HG03520 (cell line): ENCODE measurements around the gene CORO2B.
"Not testable (repeated sequence)": the region's sequence is repeated elsewhere in the genome, so short reads cannot be mapped to it uniquely, and the experiment has no call there.

Experiments used
- ATAC-seq: cut with Tn5 transposase; IDR thresholded peaks from one replicate; pipeline ENCODE4 v1.9.1; 2021; ENCODE audit warnings: mild to moderate bottlenecking, moderate library complexity; ENCODE audit not compliant: unreplicated experiment

CORO2B gene

GRCh38 chr15:68667800-68668625 is 89.2 kb downstream of the CORO2B start:
- ATAC-seq = no peak

DNA sequence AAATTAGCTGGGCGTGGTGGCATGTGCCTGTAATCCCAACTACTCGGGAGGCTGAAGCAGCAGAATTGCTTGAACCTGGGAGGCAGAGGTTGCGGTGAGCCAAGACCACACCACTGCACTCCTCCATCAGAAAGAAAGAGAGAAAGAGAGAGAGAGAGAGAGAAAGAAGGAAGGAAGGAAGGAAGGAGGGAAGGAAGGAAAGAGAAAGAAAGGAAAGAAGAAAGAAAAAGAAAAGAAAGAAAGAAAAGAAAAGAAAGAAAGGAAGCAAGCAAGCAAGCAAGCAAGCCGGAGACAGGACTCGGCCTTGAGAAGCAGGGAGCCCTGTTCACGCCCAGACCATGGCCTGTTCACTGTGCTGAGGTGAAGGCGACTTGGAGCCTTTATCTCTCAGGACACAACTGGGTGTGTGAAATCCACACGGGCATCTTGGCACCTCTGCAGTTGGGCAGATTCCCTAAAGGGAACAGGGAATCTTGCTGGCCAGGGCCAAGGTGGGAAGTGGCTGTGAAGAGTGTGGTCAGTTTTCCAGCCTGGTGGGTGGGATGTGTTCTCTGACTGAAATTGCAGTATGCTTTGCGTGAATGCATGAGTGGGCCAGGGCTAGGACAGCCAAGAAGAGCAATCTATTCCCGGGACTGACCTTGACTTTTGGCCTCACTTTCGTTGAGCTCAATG is 90.3 kb downstream of the CORO2B start:
- no peak for ATAC-seq

DNA sequence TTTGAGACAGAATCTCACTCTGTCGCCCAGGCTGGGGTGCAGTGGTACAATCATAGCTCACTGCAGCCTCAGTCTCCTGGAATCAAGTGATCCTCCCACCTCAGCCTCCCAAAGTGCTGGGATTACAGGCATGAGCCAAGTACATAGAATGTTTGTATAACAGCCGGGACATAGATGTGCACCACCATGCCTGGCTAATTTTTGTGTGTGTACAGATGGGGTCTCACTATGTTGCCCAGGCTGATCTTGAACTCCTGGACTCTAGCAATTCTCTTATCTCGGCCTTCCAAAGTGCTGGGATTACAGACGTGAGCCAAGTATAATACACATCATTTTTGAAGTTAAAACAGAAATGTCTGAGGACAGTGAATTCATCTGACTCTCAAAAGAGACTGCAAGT is 93.5 kb downstream of the CORO2B start:
- no peak for ATAC-seq

GRCh38 chr15:68672781-68673205 is 94.0 kb downstream of the CORO2B start:
- ATAC-seq = no peak

DNA sequence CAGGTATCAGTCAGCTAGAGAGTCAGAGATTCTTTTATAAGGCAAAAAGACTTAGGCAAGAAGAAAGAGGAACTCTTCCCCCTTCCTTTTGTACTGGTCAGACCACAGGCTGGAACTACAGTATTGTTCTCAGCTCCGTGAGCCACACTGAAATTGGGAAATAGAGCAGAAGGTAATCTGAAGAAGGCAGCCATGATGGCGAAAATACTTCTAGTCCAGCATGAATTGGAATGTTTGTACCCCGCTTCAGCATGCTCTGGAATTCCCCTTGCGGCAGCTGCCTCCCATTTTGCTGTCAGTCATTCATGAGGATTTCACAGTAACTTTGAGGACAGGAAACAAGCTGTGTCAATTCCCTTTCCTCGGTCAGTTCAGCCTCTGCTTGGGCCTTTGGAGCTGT is 96.2 kb downstream of the CORO2B start:
- ATAC-seq = no peak

- no peak for ATAC-seq
Measured at GRCh38 chr15:68676011-68676605, 97.3 kb downstream of the CORO2B start.

DNA sequence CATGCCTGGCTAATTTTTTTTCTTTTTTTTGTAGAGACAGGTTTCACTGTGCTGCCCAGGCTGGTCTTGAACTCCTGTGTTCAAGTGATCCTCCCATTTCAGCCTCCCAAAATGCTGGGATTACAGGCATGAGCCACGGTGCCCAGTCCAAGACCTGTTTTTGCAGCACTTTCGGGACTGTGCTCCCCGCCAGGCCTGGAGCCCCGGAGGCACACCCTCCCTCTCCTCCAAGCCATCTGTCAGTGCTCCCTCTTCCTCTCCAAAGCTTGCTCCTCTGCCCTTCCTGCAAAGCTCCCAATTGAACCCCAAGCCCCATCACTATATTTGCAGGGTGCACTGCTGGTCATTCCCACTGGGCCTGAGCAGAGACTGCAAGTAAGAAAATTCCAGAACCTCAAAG is 98.1 kb downstream of the CORO2B start:
- ATAC-seq = no peak

DNA sequence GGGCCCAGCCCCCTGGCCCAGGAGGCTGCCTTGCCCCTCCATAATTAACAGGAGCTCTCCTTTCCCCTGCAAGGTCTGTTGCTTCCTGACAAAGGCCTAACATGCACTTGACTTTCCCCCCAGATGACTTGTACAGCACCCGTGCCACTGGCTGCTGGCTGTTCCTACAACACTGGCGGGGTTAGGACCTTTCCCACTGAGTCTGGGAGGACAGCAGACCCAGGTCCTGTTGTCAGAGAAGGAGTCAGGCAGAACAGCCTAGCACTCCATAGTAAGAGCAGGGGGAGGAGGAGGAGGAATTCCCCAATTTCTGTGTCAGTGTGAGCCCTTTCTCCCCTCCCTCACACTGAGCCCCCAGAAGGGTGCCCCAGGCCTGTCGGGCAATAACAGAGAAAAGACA is 99.2 kb downstream of the CORO2B start:
- no peak for ATAC-seq

DNA sequence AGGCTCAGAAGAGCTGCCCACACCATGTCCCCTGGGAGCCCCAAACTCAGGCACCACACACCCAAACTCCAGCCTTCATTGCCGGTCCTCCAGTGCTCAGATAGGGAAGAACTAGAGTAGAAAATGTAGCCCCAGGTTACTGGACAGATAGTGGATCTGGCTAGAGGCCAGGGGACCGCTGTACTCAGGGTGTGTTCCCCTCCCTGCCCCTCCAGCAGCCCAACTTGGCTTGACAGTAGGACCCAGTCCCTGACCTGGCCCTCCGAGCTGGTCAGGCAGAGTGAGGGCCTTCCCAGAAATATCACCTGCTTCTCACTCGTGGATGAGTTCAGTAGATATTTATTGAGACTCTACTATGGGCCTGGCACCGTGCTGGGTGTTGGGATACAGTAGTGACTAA is 100.0 kb downstream of the CORO2B start:
- ATAC-seq = no peak

DNA sequence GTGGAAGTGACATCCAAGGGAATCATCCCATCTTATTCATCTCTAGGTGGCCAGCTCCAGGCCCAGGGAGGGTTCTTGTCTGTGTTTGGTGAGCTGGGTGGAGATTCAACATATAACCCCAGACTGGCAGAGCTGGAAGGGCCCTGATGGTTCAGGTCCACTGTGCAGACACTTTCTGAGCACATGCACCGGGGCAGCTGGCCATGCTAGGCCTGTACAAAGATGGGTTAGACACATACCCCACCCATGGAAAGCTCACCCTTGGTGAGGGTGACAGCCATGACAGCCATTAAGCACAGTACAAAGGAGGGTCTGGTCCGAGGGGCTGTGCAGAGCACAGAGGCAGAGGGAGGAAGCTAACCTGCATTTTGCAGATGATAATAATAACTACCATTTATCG is 100.4 kb downstream of the CORO2B start:
- ATAC-seq = no peak

DNA sequence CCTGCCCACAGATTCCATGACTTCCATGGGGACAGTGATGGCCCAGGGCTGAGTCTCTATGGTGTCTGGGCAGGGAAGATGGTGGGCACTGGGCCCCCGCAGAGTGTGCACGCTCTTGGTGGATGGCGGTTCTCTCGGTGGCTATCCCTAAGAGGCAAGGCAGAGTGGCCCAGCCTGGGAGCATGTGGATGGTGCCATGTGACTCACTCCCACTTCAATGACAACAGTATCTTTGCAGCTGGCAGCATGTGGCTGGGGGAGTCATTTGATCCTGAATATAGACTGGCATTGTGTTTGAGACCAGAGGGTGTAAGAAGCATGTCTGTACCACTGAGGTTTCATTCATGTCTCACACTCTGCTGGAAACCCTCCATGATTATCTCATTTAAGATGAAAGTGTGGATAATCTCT is 101.2 kb downstream of the CORO2B start:
- no peak for ATAC-seq

DNA sequence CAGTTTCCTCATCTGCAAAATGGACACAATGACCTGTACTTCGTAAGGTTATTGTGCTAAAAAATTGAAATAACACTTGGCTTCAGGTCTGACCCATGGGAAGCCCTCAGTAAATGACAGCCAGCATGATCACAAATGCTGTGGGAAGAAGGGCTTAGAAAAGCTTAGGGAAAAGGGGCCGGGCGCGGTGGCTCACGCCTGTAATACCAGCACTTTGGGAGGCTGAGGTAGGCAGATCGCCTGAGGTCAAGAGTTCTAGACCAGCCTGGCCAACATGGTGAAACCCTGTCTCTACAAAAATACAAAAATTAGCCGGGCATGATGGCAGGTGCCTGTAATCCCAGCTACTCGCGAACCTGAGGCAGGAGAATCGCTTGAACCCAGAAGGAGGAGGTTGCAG is 102.0 kb downstream of the CORO2B start:
- not testable (repeated sequence) for ATAC-seq

DNA sequence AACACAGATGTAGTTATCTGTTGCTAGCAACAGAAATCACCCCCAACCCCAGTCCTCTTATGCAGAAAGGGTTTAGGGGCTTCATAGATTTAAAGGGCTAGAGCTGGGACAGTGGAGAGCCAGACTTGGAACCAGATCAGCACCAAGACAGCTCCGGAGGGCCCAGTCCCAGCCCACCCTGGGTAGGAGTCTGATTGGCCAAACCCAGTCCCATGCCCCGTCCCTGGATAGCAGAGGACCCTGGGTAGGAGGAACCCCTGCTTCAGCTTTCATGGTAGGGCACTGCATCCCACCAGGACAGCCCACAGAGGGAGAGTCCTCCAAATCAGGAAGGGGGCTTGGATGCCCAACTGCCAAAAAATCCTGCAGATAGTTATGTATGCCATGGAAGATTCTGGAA is 103.0 kb downstream of the CORO2B start:
- no peak for ATAC-seq

- no peak for ATAC-seq
Measured at GRCh38 chr15:68682330-68682729, 103.5 kb downstream of the CORO2B start.

DNA sequence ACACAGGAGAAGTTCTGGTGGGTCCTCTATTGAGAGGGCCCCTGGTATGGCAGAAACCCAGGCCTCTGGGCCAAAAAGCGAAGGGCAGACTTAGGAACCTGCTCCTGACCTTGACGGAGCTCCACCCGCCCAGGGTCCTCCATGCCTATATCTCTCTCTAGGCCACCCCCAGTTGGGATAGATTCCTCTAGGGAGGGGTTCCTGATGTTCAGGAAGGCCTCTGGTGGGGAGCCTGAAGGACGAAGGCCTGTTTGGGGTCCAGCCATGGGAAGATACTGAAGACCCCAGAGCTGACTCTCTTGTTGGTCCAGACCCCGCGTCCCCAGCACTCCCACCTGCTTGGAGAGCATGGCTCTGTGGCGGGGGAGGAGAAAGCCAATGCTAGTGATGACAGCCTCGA is 104.2 kb downstream of the CORO2B start:
- ATAC-seq = no peak

DNA sequence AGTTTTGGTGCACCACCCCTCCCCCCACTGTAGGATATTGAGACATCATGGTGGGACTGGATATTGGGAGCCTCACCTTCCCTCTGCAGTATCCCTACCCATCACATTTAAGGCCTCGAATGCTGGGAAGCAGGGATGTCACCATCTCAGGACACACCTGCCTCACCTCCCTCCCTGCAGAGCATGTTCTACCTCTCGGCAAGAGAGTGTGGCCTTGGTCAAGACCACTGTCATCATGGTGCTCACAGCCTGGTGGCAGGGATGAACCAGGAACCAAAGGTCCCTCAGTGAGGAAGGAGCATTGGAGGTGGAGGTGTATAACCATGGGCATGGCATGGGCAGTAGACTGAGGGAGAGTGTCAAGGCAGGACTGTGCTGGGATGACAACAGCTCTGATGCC is 104.8 kb downstream of the CORO2B start:
- no peak for ATAC-seq

GRCh38 chr15:68684476-68684875 is 105.7 kb downstream of the CORO2B start:
- no peak for ATAC-seq

DNA sequence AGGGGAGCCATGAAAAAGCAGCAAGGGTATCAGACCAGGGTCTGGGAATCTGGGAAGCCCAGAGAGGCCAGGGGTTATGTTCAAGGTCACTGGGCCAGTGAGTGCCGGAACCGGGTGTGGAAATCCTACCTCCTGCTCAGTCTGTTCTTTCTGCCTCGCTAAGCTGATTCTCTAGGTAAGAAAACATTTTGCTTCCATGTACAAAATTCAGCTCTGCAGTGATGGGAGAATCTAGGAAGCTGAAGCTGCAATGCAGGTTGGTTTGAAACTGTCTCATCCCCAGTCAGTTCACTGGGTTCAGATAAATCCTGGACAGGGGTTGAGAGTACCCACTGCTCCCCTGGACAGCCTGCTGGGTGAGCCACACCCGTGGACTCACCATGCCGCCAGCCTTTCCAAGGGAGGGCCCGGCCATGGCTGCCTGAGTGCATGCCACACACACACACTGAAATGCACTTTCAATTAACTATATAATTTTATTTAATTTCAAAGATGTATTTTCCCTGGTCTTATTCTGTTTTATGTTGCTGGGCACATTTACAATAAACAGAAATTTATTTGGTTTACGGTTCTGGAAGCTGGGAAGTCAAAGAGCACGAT is 108.4 kb downstream of the CORO2B start:
- no peak for ATAC-seq

GRCh38 chr15:68691705-68692104 is 112.9 kb downstream of the CORO2B start:
- no peak for ATAC-seq

DNA sequence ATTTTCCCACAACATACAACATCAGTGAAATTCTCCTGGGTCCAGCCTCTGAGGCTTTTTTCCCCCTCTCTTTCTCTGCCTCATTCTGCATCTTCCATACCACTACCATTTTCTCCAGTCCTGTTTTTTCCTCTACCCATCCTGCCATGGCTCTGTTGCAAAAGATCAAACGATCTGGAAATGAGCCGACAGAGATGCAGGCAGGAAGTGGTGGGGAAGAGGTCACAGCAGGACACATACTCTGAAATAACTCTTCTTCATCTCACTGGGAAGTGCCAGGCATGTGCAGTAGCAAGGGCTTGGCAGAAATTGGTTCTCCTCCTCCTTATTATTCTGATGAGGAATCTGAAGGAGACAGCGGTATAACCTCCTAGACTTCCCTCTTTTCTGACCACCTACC is 114.3 kb downstream of the CORO2B start:
- no peak for ATAC-seq

GRCh38 chr15:68694111-68694510 is 115.3 kb downstream of the CORO2B start:
- no peak for ATAC-seq
